ENCODE results near the gene MSRB1. TPM values are rescaled to one million over a fixed set of nuclear protein-coding genes. Genes with fewer than 3 reads are reported as not detected.

Gene MSRB1
- total and polyA plus RNA-seq, 9 of the 15 experiments (the other 6 are each of a cell fraction or from before 2014, with no cell fraction given) = 5.4 to 33.7 (median 25.7) TPM

DNA sequence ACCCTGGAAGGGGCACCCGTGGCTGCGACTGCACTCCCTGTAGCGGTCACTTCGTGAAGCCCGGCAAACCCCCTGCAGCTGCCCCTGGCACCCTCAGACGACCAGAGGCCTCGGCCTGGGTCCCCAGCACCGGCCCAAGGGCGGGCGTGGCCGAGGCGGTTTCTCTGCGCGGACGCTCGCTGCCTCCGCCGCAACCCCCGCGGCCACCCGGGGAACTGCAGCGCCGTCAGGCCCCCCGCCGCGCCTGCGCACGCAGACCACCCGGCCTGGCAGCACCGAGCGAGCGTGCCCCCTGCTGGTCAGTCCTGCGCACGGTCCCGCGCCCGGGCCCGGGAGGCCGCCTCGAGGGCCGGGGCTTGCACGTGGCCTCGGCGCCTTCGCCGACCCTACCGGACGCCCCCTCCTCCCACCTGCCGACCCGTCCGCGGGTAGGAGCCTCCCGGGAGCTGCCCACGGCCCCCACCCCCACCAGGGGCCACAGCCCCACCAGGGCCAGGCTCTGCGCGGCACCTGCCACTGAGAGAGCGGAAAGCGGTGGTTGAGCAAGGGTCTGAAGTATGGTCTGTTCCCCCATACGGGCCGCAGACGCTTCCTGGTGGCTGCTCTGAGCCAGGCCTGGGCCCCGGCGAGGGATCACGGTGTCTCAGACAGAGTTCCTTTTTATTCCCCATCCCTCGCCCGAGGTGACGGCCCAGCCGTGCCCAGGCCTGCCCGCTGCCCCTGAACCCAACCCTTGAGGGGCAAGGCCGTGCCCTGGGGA lies 13.2 kb downstream of the MSRB1 start (continued):
- TF ChIP-seq, protein P1, sequence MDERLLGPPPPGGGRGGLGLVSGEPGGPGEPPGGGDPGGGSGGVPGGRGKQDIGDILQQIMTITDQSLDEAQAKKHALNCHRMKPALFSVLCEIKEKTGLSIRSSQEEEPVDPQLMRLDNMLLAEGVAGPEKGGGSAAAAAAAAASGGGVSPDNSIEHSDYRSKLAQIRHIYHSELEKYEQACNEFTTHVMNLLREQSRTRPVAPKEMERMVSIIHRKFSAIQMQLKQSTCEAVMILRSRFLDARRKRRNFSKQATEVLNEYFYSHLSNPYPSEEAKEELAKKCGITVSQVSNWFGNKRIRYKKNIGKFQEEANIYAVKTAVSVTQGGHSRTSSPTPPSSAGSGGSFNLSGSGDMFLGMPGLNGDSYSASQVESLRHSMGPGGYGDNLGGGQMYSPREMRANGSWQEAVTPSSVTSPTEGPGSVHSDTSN (CRISPR knock-in tag; IDR thresholded peaks at IDR 0.05; ENCODE audit: low read depth) = no peak
- TF ChIP-seq, protein P1 (tag; conservative IDR thresholded peaks at IDR 0.05; ENCODE audit: low read depth) = no peak
- TF ChIP-seq ZNF134 (CRISPR knock-in tag; conservative IDR thresholded peaks at IDR 0.05) (no peak), RB1 (IDR thresholded peaks at IDR 0.05; ENCODE audit: low read depth) (peak; percentile 99), CTBP1 (IDR thresholded peaks at IDR 0.05; ENCODE audit: borderline replicate concordance) (peak; percentile 84; the same call in 1 of the 2 replicates), NCOA4 (IDR thresholded peaks at IDR 0.05; ENCODE audit: partially characterized antibody) (no peak), PHF20 (IDR thresholded peaks at IDR 0.05; ENCODE audit: partially characterized antibody) (no peak), ETV5 (CRISPR knock-in tag; IDR thresholded peaks at IDR 0.05; ENCODE audit: low read depth) (peak; percentile 79; the same call in 1 of the 2 replicates), L3MBTL2 (IDR thresholded peaks at IDR 0.05) (peak; percentile 100), MYNN (IDR thresholded peaks at IDR 0.05) (0 out of 2 replicates have a peak, but pooled peaks have one; percentile 17), MYNN (CRISPR knock-in tag; IDR thresholded peaks at IDR 0.05) (no peak), POLR2G (IDR thresholded peaks at IDR 0.05; ENCODE audit: low read depth, low read length) (peak; percentile 85), NRF1 (conservative IDR thresholded peaks at IDR 0.05 in 1 of 2, IDR thresholded peaks at IDR 0.05 in 1 of 2) (peak; percentile 93 to 94)
- TF ChIP-seq, protein P2, sequence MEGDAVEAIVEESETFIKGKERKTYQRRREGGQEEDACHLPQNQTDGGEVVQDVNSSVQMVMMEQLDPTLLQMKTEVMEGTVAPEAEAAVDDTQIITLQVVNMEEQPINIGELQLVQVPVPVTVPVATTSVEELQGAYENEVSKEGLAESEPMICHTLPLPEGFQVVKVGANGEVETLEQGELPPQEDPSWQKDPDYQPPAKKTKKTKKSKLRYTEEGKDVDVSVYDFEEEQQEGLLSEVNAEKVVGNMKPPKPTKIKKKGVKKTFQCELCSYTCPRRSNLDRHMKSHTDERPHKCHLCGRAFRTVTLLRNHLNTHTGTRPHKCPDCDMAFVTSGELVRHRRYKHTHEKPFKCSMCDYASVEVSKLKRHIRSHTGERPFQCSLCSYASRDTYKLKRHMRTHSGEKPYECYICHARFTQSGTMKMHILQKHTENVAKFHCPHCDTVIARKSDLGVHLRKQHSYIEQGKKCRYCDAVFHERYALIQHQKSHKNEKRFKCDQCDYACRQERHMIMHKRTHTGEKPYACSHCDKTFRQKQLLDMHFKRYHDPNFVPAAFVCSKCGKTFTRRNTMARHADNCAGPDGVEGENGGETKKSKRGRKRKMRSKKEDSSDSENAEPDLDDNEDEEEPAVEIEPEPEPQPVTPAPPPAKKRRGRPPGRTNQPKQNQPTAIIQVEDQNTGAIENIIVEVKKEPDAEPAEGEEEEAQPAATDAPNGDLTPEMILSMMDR (IDR thresholded peaks at IDR 0.05 in 2 of 3, conservative IDR thresholded peaks at IDR 0.05 in 1 of 3; ENCODE audit: insufficient read depth in 2 of 3, low read depth in 1 of 3, low read length in 3 of 3) = peak; percentile 79 to 99 (median 98)
- TF ChIP-seq, protein P3, sequence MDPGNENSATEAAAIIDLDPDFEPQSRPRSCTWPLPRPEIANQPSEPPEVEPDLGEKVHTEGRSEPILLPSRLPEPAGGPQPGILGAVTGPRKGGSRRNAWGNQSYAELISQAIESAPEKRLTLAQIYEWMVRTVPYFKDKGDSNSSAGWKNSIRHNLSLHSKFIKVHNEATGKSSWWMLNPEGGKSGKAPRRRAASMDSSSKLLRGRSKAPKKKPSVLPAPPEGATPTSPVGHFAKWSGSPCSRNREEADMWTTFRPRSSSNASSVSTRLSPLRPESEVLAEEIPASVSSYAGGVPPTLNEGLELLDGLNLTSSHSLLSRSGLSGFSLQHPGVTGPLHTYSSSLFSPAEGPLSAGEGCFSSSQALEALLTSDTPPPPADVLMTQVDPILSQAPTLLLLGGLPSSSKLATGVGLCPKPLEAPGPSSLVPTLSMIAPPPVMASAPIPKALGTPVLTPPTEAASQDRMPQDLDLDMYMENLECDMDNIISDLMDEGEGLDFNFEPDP (CRISPR knock-in tag; IDR thresholded peaks at IDR 0.05) = no peak
- TF ChIP-seq, protein P4, sequence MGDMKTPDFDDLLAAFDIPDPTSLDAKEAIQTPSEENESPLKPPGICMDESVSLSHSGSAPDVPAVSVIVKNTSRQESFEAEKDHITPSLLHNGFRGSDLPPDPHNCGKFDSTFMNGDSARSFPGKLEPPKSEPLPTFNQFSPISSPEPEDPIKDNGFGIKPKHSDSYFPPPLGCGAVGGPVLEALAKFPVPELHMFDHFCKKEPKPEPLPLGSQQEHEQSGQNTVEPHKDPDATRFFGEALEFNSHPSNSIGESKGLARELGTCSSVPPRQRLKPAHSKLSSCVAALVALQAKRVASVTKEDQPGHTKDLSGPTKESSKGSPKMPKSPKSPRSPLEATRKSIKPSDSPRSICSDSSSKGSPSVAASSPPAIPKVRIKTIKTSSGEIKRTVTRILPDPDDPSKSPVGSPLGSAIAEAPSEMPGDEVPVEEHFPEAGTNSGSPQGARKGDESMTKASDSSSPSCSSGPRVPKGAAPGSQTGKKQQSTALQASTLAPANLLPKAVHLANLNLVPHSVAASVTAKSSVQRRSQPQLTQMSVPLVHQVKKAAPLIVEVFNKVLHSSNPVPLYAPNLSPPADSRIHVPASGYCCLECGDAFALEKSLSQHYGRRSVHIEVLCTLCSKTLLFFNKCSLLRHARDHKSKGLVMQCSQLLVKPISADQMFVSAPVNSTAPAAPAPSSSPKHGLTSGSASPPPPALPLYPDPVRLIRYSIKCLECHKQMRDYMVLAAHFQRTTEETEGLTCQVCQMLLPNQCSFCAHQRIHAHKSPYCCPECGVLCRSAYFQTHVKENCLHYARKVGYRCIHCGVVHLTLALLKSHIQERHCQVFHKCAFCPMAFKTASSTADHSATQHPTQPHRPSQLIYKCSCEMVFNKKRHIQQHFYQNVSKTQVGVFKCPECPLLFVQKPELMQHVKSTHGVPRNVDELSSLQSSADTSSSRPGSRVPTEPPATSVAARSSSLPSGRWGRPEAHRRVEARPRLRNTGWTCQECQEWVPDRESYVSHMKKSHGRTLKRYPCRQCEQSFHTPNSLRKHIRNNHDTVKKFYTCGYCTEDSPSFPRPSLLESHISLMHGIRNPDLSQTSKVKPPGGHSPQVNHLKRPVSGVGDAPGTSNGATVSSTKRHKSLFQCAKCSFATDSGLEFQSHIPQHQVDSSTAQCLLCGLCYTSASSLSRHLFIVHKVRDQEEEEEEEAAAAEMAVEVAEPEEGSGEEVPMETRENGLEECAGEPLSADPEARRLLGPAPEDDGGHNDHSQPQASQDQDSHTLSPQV (IDR thresholded peaks at IDR 0.05) = peak; percentile 98
- TF ChIP-seq, protein P5, sequence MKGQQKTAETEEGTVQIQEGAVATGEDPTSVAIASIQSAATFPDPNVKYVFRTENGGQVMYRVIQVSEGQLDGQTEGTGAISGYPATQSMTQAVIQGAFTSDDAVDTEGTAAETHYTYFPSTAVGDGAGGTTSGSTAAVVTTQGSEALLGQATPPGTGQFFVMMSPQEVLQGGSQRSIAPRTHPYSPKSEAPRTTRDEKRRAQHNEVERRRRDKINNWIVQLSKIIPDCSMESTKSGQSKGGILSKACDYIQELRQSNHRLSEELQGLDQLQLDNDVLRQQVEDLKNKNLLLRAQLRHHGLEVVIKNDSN (CRISPR knock-in tag; IDR thresholded peaks at IDR 0.05) = peak; percentile 47; the same call in 1 of the 2 replicates
